ENCODE results near the gene OR6B2.

The OR6B2 gene

GRCh38 chr2:240032406-240033329 is 2.4 kb upstream of the OR6B2 start:
- TF ChIP-seq CTCF (IDR thresholded peaks at IDR 0.05), result no peak

GRCh38 chr2:240024766-240025165 is 5.5 kb downstream of the OR6B2 start:
- TF ChIP-seq CTCF (IDR thresholded peaks at IDR 0.05), result no peak

GRCh38 chr2:240023792-240024191 is 6.4 kb downstream of the OR6B2 start:
- TF ChIP-seq CTCF (IDR thresholded peaks at IDR 0.05), result no peak

DNA sequence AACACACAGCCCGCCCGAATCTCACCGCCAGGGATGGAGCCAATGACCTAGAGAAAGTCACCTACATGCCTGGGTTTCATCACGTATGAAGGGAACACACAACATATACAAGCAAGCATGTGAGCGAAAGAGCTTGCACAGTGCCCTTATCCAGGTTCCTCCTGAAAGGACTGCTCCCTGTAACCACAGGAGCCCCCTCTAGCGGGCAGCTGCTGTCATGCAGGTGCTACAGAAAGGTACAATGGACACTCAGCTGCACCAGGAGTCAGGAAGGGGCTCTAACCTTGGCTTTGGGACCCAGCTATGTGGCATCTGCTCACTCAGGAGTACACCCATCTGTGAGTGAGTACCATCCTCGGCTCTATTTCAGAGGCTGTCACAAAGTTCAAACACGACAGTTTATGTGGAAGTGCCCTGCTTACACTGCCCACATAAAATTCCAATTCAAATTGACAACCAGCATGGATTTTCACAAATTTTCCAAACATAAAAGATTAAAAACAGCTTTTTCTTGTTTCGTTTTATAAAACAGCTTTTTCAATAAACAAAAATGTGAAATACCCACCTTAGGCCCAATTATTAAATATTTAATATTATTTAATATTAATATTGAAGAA is 8.6 kb downstream of the OR6B2 start:
- peak; percentile 88 for TF ChIP-seq CTCF (IDR thresholded peaks at IDR 0.05)

DNA sequence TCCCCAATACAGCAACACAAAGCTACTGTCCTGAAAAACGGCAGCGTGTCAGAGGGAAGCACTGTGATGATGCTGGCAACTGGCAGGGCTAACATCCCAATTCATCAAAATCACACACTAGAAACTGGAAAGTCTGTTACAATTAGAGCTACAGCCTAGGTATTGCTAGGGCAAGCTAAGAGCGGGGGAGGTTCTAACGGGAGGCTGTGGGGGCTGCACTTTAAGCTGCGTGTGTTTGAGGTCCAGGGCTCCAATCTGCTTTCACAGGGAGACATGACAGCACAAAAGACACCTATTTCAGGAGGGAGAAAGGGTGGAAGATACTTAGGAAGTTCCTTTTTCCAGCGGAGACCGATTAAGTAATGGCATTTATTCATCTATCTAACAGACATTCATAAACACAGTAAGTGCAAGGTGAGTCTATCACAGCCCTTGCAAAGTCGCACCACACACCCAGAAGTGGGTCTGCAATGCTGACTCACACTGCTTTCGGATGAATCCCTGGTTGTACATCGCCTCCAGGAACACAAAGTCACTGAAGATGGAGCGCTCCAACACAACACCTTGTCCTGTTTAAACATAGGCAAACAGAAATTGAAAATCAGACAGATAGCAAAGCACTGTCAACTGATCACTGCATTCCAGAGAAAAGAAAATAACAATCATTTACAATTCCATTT is 12.0 kb downstream of the OR6B2 start:
- no peak for TF ChIP-seq CTCF (IDR thresholded peaks at IDR 0.05)

- TF ChIP-seq CTCF (IDR thresholded peaks at IDR 0.05), result no peak
These were observed 15.9 kb downstream of the OR6B2 start for GRCh38 chr2:240014327-240014726.

DNA sequence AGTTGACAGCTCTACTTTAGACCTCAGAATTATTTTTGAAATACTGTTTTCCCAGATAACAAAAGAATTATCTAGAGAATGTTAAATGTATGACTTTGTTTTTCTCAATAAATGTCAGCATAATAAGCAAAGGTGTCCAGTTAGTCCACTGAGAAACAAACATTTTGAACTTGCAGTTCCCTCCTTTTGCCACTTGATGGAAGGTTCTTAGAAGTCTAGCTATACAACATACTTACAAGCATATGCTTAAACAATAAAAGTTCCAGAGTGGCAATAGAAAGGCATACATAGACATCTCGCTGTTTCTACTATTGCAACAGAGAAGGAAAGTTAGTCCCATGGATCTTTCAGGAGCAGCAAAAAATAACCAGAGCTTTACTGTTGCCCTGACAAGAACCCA is 16.9 kb downstream of the OR6B2 start:
- TF ChIP-seq CTCF (IDR thresholded peaks at IDR 0.05), result no peak
